ENCODE measurements around the gene GNB5. TPM values are rescaled to one million over a fixed set of nuclear protein-coding genes. Genes with fewer than 3 reads are reported as not detected.

The GNB5 gene
- total RNA-seq, 2 donors from 2014 or later, result 6.0 to 7.9 TPM

DNA sequence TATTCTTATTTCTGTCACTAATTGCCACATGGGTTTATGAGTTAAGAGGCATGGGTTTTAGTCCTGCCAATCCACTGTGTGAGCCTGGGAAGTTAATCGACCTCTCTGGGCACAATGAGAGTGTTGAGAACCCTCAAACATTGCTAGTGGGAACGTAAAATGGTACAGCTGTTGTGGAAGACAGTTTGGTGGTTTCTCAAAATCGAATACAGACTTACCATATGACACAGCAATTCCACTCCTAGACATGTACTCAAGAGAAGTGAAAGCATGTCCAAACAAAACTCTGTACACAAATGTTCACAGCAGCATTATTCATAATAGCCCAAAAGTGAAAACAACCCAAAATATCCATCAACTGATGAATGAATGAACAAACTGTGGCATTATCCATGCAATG lies 5.7 kb upstream of the GNB5 start:
- Histone ChIP-seq H3K4me1 (no peaks in the 10 kb centered on the region), H3K27me3 (no peaks in the 10 kb centered on the region), H3K27ac (no peak overlapping the region), H3K9ac (ENCODE audit: low read depth in 2 of 2, low read length in 2 of 2) (no peak overlapping the region), H3K4me3 (no peak overlapping the region), H3K9me3 (no peaks in the 10 kb centered on the region), H3K36me3 (no peaks in the 10 kb centered on the region)
- DNase-seq, result no peak
- intact Hi-C loops (cut with DNase I), result no loop called here
- TF ChIP-seq, protein P1, sequence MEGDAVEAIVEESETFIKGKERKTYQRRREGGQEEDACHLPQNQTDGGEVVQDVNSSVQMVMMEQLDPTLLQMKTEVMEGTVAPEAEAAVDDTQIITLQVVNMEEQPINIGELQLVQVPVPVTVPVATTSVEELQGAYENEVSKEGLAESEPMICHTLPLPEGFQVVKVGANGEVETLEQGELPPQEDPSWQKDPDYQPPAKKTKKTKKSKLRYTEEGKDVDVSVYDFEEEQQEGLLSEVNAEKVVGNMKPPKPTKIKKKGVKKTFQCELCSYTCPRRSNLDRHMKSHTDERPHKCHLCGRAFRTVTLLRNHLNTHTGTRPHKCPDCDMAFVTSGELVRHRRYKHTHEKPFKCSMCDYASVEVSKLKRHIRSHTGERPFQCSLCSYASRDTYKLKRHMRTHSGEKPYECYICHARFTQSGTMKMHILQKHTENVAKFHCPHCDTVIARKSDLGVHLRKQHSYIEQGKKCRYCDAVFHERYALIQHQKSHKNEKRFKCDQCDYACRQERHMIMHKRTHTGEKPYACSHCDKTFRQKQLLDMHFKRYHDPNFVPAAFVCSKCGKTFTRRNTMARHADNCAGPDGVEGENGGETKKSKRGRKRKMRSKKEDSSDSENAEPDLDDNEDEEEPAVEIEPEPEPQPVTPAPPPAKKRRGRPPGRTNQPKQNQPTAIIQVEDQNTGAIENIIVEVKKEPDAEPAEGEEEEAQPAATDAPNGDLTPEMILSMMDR (IDR thresholded peaks at IDR 0.05), result no peak

DNA sequence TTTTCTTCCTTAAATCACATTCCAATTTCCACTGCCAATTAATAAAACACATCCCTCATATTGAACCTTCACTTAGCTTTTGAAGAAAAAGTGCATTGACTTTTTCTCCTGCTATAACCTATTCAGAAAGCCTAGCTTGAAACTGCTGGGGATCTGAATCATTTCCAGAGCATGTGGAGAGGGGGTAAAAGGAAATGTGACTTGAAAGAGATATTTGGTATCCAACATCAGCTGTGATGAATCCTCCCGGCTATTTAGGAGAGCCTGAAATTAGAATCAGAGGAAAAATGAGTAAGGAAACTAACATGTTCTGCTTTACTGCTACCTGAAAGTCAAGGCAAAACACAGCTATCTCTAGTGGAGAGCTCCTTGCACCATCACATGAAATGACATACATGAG lies 2.6 kb upstream of the GNB5 start:
- TF ChIP-seq, protein P1 (IDR thresholded peaks at IDR 0.05), result no peak
- Histone ChIP-seq H3K9ac (ENCODE audit: low read depth in 2 of 2, low read length in 2 of 2) (no peak overlapping the region), H3K36me3 (no peaks in the 10 kb centered on the region), H3K27ac (no peak overlapping the region), H3K4me3 (no peak overlapping the region), H3K4me1 (no peaks in the 10 kb centered on the region), H3K9me3 (no peaks in the 10 kb centered on the region), H3K27me3 (no peaks in the 10 kb centered on the region)
- intact Hi-C loops (cut with DNase I), result no loop called here
- DNase-seq, result no peak

DNA sequence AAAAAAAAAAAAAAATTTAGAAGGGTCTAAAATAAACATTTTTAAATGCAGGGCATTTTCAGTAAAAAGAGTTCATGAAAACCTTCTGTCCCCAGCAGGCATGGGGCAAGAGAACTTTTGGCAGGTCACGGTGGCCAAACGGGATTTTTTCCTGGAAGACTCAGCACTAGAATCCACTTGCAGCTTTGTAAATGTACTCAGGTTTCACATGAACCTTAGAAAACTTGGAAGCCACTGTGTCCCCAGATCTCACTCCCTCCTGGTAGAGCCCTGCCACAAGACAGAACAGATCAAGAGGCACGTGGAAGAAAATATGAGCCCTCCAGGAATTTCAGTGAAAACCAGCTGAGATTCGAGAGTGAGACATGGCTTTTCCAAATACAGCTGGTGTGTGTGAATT lies 2.1 kb upstream of the GNB5 start:
- H3K36me3 ChIP-seq, result no peaks in the 10 kb centered on the region
- intact Hi-C loops (cut with DNase I), result no loop called here
- no peaks in the 10 kb centered on the region for H3K9me3 ChIP-seq
- H3K4me3 ChIP-seq, result no peak overlapping the region
- H3K27me3 ChIP-seq, result no peaks in the 10 kb centered on the region
- TF ChIP-seq, protein P1 (IDR thresholded peaks at IDR 0.05), result no peak
- no peaks in the 10 kb centered on the region for H3K4me1 ChIP-seq
- H3K27ac ChIP-seq, result no peak overlapping the region
- no peak overlapping the region for H3K9ac ChIP-seq (ENCODE audit: low read depth in 2 of 2, low read length in 2 of 2)
- no peak for DNase-seq

DNA sequence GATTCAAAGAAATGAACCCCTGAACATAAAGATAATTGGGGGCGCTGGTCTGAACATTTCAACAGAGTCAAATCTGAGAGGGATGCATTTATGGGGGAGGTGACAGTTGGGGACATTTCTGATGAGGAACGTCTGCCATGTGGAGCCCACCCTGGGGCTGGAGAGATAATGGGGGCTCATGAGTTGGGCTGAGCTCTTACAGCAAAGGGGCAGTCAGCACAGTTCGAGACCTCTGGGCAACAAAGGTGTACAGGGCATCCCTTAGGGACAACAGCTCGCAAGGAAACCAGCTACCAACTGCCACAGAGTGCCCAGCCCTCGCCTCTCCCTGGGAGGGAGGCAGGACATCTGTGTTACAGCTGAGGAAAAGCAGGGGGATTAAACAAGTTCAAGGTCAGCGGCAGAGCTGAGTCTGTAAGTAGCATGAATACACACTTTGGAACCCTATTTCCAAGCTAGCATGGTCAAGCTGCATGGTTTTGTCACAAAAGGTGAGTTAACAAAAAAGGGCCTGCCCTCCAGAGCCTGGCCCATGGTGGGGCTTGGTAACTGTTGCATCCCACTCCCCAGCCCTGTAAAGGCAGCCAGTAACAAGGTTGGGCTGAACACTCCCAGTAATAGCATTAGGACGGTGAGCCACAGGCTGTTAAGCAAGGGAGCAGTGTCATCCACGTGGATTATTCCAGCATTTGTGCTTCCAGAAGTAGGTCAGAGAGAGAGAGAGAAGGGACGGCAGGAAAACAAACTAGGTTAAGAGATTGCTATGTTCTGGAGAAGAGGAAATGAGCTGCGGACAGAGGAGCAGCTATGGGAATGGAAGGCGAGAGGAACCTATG lies 4.3 kb downstream of the GNB5 start:
- Histone ChIP-seq H3K27ac (no peak overlapping the region), H3K4me1 (no peaks in the 10 kb centered on the region), H3K9ac (ENCODE audit: low read depth in 2 of 2, low read length in 2 of 2) (no peak overlapping the region), H3K27me3 (no peaks in the 10 kb centered on the region), H3K4me3 (no peak overlapping the region), H3K9me3 (no peaks in the 10 kb centered on the region), H3K36me3 (no peaks in the 10 kb centered on the region)
- intact Hi-C loops (cut with DNase I), result no loop called here
- no peak for DNase-seq
- TF ChIP-seq, protein P1 (IDR thresholded peaks at IDR 0.05), result no peak

DNA sequence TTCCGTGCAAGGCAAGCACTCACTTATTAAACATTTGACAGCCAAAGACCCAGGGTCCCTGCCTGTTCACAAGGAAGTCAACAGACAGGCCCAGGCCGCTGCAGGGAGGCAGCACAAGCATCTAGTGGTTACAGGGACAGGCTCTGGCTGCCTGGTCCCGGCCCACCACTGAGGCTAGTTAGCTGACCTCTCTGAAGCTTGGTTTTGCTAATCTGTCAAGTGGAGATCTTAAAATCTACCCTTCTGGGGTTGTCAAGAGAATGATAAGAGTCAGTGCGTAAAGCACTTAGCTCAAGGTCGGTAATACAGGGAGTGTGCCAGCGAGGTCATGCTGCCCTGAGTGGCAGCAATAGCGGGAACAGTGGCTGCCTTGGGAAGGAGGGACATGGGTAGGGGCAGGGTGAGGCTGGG lies 6.0 kb downstream of the GNB5 start:
- no peak overlapping the region for H3K27ac ChIP-seq
- no peak for DNase-seq
- no peak overlapping the region for H3K4me3 ChIP-seq
- intact Hi-C loops (cut with DNase I), result no loop called here
- no peaks in the 10 kb centered on the region for H3K36me3 ChIP-seq
- peaks cover 4% of the 10 kb centered on the region for H3K4me1 ChIP-seq
- no peaks in the 10 kb centered on the region for H3K9me3 ChIP-seq
- H3K27me3 ChIP-seq, result no peaks in the 10 kb centered on the region
- no peak overlapping the region for H3K9ac ChIP-seq (ENCODE audit: low read depth in 2 of 2, low read length in 2 of 2)
- TF ChIP-seq, protein P1 (IDR thresholded peaks at IDR 0.05), result no peak

Data from colonic mucosa (tissue), 4 donors.